HG02973 (cell line): ENCODE measurements around the gene OTOG.
A peak's percentile ranks its signal among the peaks of the same experiment; 100 is the strongest.

Source experiments
- ATAC-seq: cut with Tn5 transposase; IDR thresholded peaks from one replicate; pipeline ENCODE4 v1.9.1; 2021; ENCODE audit warnings: moderate library complexity; ENCODE audit not compliant: unreplicated experiment

Gene OTOG, protein sequence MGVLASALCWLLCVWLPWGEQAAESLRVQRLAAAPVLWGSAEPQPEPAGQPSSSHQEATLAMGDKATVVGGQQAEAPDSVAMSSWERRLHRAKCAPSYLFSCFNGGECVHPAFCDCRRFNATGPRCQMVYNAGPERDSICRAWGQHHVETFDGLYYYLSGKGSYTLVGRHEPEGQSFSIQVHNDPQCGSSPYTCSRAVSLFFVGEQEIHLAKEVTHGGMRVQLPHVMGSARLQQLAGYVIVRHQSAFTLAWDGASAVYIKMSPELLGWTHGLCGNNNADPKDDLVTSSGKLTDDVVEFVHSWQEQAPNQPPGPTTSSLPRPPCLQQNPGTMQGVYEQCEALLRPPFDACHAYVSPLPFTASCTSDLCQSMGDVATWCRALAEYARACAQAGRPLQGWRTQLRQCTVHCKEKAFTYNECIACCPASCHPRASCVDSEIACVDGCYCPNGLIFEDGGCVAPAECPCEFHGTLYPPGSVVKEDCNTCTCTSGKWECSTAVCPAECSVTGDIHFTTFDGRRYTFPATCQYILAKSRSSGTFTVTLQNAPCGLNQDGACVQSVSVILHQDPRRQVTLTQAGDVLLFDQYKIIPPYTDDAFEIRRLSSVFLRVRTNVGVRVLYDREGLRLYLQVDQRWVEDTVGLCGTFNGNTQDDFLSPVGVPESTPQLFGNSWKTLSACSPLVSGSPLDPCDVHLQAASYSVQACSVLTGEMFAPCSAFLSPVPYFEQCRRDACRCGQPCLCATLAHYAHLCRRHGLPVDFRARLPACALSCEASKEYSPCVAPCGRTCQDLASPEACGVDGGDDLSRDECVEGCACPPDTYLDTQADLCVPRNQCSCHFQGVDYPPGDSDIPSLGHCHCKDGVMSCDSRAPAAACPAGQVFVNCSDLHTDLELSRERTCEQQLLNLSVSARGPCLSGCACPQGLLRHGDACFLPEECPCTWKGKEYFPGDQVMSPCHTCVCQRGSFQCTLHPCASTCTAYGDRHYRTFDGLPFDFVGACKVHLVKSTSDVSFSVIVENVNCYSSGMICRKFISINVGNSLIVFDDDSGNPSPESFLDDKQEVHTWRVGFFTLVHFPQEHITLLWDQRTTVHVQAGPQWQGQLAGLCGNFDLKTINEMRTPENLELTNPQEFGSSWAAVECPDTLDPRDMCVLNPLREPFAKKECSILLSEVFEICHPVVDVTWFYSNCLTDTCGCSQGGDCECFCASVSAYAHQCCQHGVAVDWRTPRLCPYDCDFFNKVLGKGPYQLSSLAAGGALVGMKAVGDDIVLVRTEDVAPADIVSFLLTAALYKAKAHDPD (N-terminal part only)

DNA sequence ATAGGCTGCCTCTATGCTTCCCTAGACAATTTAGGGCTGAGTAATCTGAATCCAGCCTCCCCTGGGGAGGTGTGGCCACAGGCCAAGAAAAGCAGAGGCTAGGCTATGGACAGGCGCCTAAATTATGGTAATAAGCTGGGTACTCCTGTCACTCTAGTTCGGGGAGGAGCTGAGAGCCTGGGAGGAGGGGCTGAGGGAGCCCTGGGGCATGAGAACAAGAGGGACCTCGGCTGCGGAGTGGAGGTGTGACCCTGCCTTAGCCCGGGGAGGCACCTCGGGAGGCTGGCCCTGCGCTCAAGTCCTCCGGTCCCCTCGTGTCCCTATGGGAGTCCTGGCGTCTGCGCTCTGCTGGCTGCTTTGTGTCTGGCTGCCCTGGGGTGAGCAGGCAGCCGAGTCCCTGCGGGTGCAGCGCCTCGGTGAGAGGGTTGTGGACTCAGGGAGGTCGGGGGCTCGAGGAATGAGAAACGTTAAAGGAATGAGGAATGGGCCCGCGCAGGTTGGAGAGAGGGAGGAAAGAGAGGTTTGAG lies at the start of gene OTOG:
TSS of gene OTOG (plus strand) at position 209 of the 527 bp plus-strand sequence. CDS start at position 323, 114 bp downstream.
- ATAC-seq, result no peak

DNA sequence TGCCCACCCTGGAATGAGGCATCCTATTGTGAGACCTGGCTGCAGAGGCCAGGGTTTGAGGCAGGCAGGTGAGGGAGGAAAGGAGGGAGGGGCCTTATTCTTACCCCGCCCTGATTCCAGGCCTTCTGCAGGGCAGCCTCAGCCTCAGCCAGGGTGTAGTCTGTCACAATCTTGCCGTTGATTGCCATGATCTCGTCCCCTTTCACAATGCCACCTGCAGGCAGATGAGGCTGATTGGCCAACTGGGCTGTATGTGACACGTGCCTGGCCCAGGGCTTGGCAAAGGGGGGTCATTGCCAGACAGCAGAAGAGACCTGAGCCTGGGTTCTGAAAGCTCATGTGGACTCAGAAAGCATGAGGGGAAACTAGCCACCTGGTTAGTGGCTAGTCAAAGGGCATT lies 49.0 kb upstream of the OTOG start:
- no peak for ATAC-seq

DNA sequence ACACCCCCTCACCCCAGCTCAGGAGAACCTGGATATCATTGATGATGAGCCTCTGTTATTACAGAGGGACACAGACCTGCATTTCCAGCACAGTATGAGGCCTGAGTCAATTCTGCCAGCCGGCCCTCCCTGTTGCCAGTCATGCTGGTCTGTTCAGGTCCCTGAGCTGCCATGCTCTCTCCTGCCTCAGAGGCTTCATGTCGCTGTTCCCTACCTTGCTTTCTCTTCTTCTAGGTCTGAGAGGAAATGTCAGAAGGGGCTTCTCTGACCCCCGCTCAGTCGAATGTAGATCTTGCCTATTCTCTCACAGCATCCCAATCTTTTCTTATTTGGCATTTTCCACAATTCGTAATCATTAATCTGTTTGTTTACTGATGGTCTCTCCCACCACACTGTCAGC lies 48.6 kb upstream of the OTOG start:
- ATAC-seq, result no peak

DNA sequence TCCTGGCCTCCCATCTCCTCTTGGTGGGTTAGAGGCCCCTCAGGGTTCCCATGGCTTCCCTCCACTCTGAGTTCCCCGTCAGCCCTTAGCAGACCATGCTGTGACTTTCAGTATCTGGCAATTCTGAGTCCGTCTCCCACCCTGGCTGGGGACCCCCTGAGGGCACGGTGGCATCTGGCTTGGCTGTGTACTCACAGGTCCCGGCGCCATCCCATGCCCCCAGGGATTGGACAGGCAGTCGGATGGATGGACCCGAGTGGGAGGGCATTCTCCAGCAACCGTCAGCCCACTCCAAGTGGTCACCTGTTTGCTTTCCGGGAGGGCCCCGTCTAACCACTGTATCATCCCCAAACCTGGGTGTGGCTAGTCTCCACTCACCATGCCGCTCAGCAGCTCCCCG lies 46.4 kb upstream of the OTOG start:
- no peak for ATAC-seq

DNA sequence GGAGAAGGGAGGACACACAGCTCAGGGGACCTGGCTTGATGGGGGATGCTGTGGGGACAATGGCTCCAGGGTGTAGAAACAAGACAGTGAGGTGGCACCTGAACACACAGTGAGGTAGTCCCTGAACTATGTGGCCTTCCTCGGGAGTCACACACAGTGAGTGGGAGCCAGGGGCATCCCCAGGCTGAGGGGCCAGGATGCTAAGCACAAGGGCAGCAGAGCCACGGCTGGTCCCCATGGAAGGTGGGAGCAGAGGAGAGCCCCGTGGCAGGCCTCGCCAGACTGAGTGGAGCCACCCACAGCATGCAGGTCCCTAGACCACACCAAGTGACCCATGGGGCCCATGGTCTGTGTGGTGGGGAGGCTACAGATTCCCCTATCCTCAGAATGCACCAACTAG lies 44.4 kb upstream of the OTOG start:
- no peak for ATAC-seq

DNA sequence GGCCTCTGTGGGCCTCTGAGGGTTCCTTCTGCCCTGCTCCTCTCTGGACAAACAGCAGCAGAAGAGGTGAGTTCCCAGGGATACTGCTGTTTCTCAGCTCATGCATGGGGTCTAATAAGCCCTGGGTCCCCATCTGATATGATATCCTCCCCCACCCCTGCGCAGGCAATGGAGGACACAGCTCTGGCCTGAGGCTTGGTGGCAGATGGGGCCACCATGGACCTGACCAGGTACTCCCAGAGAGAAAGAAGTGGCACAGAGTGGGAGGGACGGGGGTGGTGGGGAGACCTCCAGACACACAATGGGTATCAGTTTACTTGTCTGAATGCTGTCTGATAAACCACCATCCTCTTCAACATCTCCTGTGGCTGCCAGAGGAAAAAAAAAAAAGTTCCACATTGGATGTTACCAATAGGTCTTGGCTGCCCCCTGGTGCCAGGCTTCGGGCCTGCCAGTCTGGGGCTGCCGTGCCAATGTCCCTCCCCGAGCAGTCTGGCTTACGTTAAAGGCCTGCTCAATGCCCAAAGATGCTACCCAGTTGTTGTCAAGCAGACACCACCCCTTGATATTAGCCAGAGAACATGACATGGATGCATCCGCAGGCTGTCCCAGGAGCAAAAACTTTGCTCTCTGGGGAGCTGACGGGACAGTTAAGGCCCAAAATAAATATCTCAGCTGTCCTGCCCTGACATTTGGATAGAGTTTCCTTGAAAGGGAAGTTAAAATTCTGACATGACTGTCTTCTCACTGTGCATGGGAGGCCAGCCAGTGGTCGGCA lies 42.5 kb upstream of the OTOG start:
- ATAC-seq, result peak; percentile 48

DNA sequence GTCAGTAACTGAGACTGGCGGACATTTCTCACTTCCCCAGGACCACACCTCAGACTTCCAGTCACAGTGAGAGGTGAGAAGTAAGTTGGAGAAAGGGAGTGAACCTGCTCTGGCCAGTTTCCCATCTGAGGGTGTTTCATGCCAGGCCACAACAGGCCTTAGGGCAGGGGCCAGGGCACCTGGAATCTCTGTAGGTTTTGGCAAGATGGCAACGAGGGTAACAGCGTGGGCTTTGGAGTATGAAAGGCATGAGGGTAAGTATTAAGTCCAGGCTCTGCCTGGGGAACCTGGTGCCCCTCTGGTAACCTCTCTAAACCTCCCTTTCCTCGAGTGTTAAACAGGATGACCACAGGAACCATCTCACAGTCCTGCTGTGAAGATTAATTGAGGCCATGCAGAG lies 41.9 kb upstream of the OTOG start:
- ATAC-seq, result no peak

DNA sequence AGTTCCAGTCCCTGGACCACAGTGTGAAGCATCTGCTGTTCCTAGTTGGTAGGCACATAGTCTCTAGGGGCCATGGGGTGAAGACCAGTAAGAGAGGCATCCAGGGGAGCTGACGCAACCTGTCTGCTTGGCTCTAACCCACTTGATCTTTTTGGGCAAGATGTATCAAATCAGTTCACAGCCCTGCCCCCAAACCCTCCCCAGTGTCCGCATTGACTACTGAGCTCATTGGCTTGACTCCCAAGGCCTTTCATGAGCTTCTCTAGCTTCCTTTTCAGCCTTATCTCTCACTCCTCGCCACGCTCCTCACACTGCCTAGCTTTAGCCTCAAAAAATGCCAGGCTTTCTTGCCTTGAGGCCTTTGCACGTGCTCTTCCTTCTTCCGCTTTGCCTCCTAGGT lies 40.7 kb upstream of the OTOG start:
- no peak for ATAC-seq

DNA sequence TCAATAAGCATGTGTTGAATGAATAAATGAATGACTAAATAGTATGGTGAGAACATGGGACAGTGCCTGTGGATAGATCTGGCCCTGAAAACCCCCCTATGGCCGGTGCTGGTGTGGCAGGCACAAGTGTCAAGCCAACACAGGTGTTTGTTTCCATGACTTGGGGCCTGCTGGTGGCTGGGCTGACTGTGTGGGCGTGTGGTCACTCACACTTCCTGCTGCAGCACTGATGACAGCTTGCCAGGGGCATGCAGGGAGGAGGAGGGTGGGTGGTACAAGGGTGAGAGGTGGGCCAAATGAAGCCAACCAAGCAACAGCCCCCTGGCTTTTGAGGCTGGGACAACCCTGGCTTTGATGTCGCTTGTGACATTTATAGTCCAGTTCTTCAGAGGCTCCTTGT lies 40.1 kb upstream of the OTOG start:
- ATAC-seq, result no peak

DNA sequence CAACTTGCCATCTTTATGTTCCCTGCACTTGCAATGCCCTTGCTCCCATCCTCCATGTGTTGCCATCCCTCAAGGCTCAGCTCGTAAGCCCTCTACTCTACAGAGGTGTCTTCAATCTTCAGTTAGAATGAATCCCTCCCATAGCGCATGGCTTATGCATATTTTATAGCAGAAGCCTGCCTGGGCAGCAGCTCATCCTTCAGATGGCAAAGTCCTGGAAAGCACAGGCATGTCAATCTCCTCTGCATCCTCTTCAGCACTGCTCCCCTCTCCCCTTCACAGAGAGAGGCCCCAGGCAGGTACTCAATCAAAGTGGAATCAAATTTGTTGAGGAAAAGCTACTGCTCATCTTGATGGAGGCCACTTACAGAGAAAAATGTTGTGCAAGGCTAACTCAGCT lies 39.3 kb upstream of the OTOG start:
- ATAC-seq, result no peak

DNA sequence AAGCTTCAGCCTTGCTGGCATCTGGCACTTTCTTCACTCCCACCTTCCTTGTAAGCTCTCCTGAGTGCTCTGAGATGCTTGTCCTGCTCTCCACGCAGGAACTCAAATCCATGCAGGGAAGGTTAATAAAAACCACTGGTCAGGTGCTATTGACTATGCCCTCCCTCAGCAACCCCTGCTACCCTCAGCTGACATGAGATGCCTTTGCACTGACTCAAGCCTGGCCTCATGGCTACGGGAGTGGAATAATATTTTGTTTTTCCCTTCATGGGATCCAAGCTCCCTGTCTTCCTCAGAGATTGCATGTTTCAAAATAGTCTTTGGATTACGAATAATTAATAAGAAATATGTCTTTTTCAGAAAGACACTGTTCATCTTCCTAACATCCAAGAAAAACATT lies 38.8 kb upstream of the OTOG start:
- ATAC-seq, result no peak

DNA sequence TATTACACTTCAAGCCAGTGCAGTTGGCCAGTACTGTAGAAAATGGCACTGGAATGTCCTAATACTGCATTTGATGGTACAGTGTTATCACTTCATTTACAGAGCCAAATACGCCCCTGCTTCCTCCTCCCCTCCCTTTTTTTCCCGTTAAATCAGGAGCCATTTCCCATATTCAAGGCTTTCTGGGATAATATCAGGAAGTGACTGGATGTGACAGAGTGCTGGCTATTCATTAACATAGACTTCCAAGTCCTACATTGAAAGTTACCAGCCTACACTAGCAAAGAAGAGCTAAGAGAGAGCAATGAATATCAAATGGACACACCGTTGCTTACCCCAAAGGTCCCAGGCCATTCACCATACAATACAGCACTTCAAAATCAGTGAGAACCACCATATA lies 38.3 kb upstream of the OTOG start:
- no peak for ATAC-seq

DNA sequence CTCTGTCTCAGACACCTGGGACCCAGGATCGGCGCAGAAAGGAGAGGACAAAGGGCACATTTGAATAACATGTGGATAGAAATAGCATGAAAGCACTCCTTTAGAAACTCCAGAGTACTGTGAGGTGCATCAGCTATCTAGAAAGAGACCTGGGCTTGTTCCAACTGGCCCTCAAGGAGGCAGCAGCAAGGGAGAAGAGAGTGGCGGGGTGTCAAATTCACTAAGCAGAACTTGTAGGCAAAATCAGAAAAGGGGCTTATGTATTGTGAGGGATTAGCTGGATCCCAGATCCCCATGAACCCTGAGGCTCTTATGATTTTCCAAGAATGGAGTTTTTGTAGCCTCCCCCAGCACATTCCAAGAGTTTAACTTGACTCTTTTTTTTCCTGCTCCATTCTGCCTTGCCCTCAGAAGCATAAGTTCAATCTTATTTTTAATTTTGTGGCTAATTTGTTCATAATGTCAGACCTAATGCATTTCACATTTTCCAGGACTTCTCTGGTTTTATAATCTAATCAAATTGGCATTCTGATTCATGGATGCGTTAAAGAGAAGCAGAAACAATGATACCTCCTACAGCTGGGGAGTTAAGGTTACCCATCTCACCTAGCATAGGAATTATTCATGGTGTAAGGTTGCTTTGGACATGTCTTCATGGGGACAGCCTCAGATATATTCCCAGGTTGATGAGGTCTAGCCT lies 36.4 kb upstream of the OTOG start:
- no peak for ATAC-seq

DNA sequence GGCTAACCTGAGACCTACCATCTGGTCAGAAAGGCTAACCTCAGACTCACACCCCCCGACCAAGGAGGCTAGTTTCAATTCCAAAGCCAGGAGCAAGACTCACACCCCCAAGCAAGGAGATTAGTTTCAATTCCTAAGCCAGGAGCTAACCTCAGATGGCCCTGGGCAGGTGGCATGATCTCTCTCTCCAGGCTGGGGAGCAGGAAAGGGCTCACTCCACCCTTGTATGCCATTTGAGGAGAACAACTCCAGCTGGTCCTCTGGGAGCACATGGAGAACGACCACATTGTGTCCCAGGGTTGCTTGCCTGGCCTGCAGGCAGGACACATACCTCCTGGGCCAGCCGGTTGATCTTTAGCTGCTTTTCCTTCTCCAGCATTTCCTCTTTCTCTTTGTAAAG lies 35.5 kb upstream of the OTOG start:
- ATAC-seq, result no peak

DNA sequence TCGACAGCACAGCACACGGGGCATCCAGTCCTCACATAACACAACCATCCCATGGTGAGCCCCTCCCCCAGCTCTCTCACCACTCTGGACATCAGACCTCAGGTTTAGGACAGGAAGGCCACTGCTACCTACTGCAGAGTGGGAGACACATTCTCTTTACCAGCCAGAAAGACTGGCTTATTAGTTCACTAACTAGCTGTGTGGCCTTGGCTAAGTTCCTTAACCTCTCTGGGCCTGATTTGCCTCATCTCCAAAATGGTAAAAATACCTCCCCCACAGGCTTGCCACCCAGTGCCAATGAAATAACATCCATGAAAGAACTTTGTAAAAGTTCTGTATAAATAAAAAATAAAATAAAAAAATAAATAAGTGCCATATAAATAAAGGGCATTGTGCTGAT lies 35.0 kb upstream of the OTOG start:
- no peak for ATAC-seq

DNA sequence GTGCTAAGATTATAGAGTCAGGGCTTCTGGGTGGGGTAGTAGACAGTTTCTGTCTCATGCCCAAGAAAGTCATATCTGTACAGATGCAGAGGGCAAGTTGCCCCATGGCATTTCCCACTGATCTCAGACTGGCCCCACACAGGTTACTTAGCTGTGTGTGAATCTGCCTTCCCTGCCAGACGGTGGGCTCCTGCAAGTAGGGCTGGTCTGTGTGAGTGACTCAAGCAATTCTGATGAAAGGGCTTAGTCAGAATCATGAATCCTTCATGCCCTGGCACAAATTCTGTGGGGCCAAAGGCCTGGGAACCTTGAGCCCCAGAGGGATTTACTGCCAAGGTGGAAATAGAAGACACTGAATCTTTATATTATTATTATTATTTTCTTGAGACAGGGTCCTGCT lies 33.2 kb upstream of the OTOG start:
- no peak for ATAC-seq

DNA sequence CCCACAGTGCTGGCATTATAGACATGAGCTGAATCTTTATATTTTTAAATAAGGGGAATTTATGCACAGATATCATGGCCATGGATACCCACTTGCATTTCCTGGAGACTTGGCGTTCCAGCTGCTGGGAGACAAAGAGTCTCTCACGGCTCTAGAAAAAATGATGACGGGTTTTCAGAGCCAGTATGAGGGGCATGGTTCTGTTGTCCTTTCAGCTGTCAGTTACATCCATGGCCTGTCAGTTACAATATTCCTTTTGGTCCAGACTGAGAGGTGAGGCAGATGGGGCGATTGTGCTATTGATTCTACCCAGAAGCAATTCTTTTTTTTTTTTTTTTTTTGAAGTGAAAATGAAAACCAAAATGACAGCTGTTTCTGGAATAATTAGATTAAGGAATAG lies 32.6 kb upstream of the OTOG start:
- no peak for ATAC-seq

DNA sequence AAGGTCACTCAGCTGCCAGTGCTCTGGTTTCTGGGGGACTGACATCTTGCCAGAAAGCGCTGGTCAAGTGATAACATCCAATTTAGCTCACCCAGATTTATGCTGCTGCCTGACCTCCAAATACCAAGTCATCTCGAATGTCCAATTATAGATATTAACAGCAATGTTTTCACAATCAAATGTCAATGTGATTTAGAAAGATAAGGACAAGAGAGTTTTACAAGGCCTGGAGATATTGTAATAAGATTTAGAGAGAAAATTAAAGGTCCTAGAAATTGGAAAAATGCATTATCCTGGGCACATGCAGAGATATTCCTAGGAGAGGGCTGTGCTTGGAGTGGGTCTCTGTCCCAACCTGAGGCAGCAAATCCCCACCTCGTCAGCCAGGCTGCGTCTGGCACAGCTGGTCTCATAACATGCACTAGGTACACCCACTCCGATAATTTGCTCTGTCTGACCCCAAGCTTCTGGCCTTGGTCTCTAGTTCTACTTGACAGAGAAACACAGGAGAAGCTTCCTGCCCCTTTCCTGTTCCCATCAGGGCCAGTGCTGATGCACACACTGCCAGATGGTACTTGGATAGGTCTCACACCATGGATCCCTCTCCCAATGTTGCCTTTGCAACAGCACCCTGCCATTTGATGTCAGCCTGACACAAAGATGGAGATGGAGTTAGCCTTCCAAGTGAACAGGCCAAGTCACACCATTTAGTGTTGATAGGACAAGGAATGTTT lies 31.4 kb upstream of the OTOG start:
- ATAC-seq, result no peak

DNA sequence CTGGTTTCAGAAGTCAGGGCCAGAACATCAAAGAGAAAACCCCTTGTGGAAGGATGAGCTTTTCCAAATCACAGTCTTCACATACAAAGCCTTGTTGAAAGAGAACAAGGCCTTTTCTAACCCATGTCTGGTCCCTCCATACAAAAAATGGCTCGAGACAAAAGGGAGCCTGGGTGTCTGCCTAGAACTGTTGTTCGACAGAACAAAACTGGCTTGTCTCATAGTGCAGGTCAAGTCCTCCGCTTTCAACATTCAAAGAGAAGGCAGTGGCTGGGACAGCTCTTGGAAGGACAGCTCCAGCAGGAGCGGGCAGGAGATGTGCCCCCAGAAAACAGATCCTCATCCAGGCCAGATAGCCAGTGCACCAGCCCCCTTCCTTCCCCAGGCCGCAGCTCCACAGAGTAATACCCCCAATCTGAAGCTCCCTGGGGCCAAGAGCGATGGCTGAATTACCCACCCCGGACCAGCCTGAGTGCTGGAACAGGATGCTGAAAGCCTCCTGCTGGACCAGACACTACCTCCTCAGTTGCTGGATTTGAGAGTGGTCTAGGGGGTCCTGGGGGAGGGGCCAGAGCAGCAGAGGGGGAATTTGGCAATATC lies 30.4 kb upstream of the OTOG start:
- no peak for ATAC-seq
